Fibroblast of villous mesenchyme (primary cell): ENCODE measurements around the gene ST6GALNAC3. TPM values are rescaled to one million over a fixed set of nuclear protein-coding genes. Genes with fewer than 3 reads are reported as not detected.

Source experiments
- DNase-seq: peaks from one replicate; pipeline ENCODE4 v3.0.0-alpha.2; 2010; ENCODE audit warnings: low read depth
- H3K4me3 ChIP-seq: 2 replicates; pipeline ENCODE4 v1.5.1; 2011; ENCODE audit warnings: low read depth, mild to moderate bottlenecking, low read length
- total RNA-seq: library from RNA; depleted of rRNA; stranded (reverse); fragments of >200 nt; gene quantifications from 2 replicates; pipeline ENCODE4 v1.2.3, GENCODE V29; 2012
- TF ChIP-seq, protein P1 (sequence below): IDR thresholded peaks from 2 replicates; pipeline ENCODE4 v1.5.1; 2012; ENCODE audit warnings: low read depth, mild to moderate bottlenecking, low read length; ENCODE audit not compliant: insufficient read depth

Gene ST6GALNAC3
- total RNA-seq, 1 donor, result 1.3 TPM

DNA sequence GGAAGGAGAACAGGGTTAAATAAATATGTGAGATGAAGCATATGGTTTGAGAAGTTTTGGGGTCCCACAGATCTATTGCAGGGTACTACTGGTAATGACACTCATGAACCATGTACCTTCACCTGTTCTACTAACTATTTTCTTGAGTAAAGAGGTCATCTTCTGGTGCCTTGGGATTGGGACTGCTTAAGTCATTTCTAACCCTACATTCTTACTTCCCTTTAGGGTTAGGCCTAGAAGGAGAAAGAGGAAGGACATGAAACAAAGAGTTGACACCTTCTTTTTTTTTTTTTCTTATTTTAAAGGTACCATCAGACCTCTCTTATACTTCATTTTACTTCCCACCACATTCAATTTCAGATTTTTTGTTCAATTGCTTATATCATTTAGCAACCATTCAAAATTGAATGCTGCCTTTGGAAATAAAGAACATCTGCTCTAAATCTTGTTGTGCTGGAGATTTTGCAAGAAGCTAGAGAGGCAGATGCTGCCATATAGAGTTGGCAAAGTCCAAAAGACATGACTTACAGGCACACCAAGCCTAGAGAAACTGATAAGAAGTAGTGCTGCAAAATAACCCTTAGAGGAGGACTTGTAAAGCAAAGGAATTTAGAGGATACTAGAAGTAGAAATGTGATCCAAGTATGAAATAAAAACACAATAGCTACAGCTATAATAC lies 418.3 kb downstream of the ST6GALNAC3 start:
- H3K4me3 ChIP-seq, result no peak overlapping the region
- TF ChIP-seq, protein P1, sequence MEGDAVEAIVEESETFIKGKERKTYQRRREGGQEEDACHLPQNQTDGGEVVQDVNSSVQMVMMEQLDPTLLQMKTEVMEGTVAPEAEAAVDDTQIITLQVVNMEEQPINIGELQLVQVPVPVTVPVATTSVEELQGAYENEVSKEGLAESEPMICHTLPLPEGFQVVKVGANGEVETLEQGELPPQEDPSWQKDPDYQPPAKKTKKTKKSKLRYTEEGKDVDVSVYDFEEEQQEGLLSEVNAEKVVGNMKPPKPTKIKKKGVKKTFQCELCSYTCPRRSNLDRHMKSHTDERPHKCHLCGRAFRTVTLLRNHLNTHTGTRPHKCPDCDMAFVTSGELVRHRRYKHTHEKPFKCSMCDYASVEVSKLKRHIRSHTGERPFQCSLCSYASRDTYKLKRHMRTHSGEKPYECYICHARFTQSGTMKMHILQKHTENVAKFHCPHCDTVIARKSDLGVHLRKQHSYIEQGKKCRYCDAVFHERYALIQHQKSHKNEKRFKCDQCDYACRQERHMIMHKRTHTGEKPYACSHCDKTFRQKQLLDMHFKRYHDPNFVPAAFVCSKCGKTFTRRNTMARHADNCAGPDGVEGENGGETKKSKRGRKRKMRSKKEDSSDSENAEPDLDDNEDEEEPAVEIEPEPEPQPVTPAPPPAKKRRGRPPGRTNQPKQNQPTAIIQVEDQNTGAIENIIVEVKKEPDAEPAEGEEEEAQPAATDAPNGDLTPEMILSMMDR, result no peak
- DNase-seq, result no peak

DNA sequence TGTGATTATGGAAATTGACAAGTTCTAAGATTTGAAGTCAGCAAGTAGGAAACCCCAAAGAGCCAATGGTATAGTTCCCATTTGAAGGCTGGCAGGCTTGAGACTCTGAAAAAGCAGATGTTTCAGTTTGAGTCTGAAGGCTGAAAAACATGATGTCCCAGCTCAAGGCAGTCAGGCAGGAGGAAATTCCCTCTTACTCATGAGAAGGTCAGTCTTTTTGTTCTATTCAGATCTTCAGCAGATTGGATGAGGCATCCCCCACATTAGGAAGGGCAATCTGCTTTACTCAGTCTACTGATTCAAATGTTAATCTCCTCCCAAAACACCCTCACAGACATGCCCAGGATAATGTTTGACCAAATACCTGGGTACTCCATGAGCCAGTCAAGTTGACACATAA lies 420.3 kb downstream of the ST6GALNAC3 start:
- no peak for DNase-seq
- no peak overlapping the region for H3K4me3 ChIP-seq
- TF ChIP-seq, protein P1, result no peak

DNA sequence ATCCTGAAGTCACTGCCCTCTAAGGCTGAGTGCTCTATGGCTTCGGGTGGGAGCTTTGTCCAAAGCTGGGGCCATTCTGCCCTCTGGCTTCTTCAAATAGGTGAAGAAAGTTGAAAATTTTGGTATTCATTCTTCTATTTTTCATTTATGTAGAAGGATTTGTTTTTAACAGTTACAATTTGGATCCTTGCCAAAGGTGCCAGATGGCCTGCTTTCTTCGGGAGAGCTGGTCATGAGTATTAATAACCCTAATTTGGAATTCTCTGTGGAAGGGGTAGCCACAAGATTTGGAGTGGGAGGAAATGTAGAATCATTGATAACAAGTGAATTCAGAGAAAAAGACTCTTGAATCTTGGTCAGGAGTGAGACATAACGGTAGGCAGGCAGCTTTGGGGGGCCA lies 422.3 kb downstream of the ST6GALNAC3 start:
- TF ChIP-seq, protein P1, result no peak
- no peak overlapping the region for H3K4me3 ChIP-seq
- no peak for DNase-seq

DNA sequence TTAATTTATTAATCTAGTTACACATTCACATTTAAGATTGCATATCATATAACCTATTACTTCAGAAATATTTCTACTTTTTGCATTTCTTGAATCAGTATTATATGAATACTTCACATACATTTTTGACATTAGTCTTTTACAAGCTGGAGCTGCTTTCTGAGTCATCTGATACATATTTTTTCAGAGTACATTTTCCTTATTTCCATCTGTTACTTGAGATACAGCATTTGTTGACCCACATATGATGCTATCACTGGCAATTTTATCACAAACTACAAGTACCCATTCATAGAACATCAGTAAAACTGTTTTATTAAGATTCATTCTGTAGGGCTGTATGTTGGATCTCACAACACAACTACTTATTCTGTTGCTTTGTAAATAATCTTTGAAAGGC lies 425.6 kb downstream of the ST6GALNAC3 start:
- TF ChIP-seq, protein P1, result no peak
- no peak for DNase-seq
- H3K4me3 ChIP-seq, result no peak overlapping the region

DNA sequence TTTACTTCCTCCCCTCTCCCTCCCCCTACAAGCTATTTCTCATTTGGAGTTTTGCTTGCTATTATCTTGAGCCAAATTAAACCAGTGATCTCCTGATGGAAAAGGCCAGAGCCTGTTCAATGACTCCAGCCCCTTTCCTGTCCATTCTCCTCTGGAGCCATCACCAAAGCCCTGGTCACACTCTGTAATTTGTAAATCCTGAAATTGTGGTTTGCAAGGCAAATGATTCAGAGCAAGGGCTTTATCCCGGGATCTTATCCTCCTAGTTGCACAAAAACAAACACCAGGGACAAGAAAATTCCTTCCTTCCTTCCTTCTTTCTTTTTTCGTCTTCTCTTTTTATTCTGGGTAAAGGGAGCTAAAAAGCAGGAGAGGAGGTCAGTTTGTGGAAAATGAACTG lies 426.6 kb downstream of the ST6GALNAC3 start:
- TF ChIP-seq, protein P1, result no peak
- no peak overlapping the region for H3K4me3 ChIP-seq
- no peak for DNase-seq

DNA sequence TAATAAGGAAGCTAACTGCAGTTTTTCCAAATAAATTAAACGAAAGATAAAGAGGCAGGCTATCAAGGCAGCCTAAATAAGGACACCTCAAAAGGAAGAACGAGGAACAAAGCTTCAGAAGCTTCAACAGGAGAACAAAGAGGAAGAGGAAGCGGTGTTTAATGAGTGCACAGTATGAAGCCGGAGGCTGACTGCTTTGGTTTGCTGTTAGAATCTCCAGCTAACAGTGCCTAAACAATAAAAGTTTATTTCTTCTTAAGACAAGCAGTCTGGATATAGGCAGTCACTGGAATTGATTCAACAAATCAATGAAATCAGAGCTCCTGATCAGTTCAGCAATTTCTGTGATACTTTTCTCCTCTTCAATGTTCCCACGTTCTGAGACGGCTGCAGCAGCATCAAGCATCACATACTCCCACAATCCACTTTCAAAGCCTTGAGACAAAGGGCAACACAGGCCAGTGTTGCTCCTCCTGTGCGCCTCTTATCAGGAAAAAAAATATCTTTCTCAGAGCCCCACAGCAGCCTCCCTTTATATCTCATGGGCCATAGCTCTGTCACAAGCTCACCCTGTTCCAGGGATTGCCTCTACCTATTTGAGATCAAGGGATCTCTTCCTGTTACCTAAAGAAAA lies 427.2 kb downstream of the ST6GALNAC3 start:
- H3K4me3 ChIP-seq, result no peak overlapping the region
- DNase-seq, result no peak
- TF ChIP-seq, protein P1, result no peak
